ENCODE data around the gene CD2AP. TPM values are rescaled to one million over a fixed set of nuclear protein-coding genes. Genes with fewer than 3 reads are reported as not detected.

CD2AP gene
- total and polyA plus RNA-seq, 9 of the 15 experiments (the other 6 are each of a cell fraction or from before 2014, with no cell fraction given), result 9.4 to 69.7 (median 38.7) TPM

DNA sequence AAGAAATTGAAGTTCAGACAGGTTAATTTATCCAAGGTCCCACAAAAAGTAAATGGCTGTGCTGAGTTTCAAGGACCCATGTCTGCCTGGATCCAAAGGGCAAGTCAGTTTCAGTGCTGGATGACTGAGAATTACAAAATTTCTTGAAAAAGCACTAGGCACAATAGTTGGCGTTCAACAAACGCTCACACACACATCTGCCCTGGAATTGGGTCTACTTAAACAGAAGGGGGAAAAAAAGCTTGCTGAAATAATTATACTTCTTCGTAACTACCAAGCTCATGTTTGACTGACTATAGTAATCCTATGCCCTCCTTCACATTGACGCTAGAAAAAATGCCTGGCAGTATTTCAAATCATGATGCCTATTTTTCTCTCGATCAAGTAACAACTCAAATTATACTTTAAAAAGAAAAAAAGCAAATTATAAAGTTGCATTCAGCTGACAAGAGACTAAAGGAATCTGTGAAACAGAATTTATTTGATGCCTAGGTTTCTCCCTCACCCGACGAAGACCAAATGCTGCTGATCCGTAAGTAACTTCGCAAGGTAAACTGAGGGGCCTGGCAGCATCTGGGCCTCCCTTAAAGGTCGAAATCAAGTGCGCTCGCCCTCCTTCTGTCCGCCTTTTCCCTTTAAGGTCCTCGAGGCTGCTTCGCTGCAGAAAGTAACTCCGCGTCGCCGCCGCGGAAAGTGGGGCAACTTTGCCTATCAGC is 650 bp upstream of the CD2AP start (continued):
- TF ChIP-seq, protein P1, sequence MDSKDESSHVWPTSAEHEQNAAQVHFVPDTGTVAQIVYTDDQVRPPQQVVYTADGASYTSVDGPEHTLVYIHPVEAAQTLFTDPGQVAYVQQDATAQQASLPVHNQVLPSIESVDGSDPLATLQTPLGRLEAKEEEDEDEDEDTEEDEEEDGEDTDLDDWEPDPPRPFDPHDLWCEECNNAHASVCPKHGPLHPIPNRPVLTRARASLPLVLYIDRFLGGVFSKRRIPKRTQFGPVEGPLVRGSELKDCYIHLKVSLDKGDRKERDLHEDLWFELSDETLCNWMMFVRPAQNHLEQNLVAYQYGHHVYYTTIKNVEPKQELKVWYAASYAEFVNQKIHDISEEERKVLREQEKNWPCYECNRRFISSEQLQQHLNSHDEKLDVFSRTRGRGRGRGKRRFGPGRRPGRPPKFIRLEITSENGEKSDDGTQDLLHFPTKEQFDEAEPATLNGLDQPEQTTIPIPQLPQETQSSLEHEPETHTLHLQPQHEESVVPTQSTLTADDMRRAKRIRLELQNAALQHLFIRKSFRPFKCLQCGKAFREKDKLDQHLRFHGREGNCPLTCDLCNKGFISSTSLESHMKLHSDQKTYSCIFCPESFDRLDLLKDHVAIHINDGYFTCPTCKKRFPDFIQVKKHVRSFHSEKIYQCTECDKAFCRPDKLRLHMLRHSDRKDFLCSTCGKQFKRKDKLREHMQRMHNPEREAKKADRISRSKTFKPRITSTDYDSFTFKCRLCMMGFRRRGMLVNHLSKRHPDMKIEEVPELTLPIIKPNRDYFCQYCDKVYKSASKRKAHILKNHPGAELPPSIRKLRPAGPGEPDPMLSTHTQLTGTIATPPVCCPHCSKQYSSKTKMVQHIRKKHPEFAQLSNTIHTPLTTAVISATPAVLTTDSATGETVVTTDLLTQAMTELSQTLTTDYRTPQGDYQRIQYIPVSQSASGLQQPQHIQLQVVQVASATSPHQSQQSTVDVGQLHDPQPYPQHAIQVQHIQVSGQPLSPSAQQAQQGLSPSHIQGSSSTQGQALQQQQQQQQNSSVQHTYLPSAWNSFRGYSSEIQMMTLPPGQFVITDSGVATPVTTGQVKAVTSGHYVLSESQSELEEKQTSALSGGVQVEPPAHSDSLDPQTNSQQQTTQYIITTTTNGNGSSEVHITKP (IDR thresholded peaks at IDR 0.05; ENCODE audit: partially characterized antibody), result no peak
- TF ChIP-seq PPARD (CRISPR knock-in tag; IDR thresholded peaks at IDR 0.05) (no peak), CREB1 (IDR thresholded peaks at IDR 0.05) (no peak), CREB1 (CRISPR knock-in tag; IDR thresholded peaks at IDR 0.05) (no peak), MEF2D (tag; conservative IDR thresholded peaks at IDR 0.05; ENCODE audit: low read depth) (no peak), ZSCAN32 (CRISPR knock-in tag; IDR thresholded peaks at IDR 0.05) (no peak), GMEB1 (CRISPR knock-in tag; IDR thresholded peaks at IDR 0.05) (no peak), ZNF77 (CRISPR knock-in tag; IDR thresholded peaks at IDR 0.05) (no peak), HNRNPK (IDR thresholded peaks at IDR 0.05; ENCODE audit: low read depth, low read length, poor library complexity, severe bottlenecking) (no peak), EZH2 (IDR thresholded peaks at IDR 0.05; ENCODE audit: borderline replicate concordance, low read depth, low read length) (no peak), NCOR1 (IDR thresholded peaks at IDR 0.05) (no peak), MAFF (IDR thresholded peaks at IDR 0.05; ENCODE audit: low read length) (no peak), ZNF444 (CRISPR knock-in tag; IDR thresholded peaks at IDR 0.05) (no peak), PTBP1 (IDR thresholded peaks at IDR 0.05; ENCODE audit: low read depth, low read length) (no peak), IRF1 (CRISPR knock-in tag; IDR thresholded peaks at IDR 0.05; ENCODE audit: borderline replicate concordance) (0 out of 2 replicates have a peak, but pooled peaks have one; percentile 35), TFAP4 (CRISPR knock-in tag; IDR thresholded peaks at IDR 0.05; ENCODE audit: borderline replicate concordance) (no peak), GATAD2B (IDR thresholded peaks at IDR 0.05; ENCODE audit: borderline replicate concordance) (no peak; the same call in 1 of the 2 replicates), NCOA1 (IDR thresholded peaks at IDR 0.05; ENCODE audit: low read depth) (no peak), FOXK1 (CRISPR knock-in tag; IDR thresholded peaks at IDR 0.05; ENCODE audit: borderline replicate concordance) (no peak), CREM (IDR thresholded peaks at IDR 0.05; ENCODE audit: low read depth) (no peak)
- TF ChIP-seq, protein P2, sequence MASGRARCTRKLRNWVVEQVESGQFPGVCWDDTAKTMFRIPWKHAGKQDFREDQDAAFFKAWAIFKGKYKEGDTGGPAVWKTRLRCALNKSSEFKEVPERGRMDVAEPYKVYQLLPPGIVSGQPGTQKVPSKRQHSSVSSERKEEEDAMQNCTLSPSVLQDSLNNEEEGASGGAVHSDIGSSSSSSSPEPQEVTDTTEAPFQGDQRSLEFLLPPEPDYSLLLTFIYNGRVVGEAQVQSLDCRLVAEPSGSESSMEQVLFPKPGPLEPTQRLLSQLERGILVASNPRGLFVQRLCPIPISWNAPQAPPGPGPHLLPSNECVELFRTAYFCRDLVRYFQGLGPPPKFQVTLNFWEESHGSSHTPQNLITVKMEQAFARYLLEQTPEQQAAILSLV (tag; IDR thresholded peaks at IDR 0.05), result no peak
